ENCODE measurements around the gene AANAT. TPM values are rescaled to one million over a fixed set of nuclear protein-coding genes. Genes with fewer than 3 reads are reported as not detected.
"Not testable (repeated sequence)": the region's sequence is repeated elsewhere in the genome, so short reads cannot be mapped to it uniquely, and the experiment has no call there.

Gene AANAT
- total and polyA plus RNA-seq, 2 donors (not counting 3 experiments of a cell fraction or from before 2014, with no cell fraction given), result not detected

DNA sequence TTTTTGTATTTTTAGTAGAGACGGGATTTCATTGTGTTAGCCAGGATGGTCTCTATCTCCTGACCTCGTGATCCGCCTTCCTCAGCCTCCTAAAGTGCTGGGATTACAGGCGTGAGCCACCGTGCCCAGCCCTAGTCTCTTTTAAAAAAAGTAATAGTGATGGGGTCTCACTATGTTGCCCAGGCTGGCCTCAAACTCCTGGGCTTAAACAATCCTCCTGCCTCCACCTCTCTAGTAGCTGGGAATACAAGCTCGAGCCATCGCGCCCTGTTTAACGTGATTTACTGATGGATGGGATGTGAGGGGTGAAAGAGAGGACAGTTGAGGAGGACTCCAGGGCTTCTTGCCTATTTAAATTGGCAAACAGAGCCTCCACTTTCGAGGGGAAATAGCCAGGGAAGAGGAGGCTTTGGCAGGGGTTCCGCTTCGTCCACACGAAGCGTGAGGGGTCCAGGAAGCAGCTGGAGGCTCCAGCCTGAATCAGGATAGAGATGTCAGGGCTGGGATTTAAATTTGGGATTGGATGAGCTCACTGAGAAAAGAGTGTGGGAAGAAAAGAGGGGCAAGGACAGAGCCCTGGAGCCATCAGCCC lies 41.2 kb downstream of the AANAT start:
- H3K9ac ChIP-seq (replicated peaks; ENCODE audit: extremely low read depth, insufficient read depth, low read length); H3K4me3 ChIP-seq (replicated peaks in 1 of 3; ENCODE audit: insufficient read depth in 1 of 3, low read depth in 1 of 3, low read length in 3 of 3); FAIRE-seq; H3K27ac ChIP-seq (ENCODE audit: insufficient read depth, low read depth, low read length); H3K36me3 ChIP-seq (ENCODE audit: control insufficient read depth in 2 of 2, extremely low read depth in 1 of 2, insufficient read depth in 2 of 2, low read length in 2 of 2); H2AFZ ChIP-seq (ENCODE audit: low read depth, low read length); DNase-seq (ENCODE audit: low read depth, low spot score); BruUV-seq (replicated peaks); H3K9me1 ChIP-seq (replicated peaks; ENCODE audit: control insufficient read depth, extremely low read depth, insufficient read depth, low read length); H3K79me2 ChIP-seq (ENCODE audit: control insufficient read depth, insufficient read depth, low read length); POLR2A ChIA-PET; H3K4me2 ChIP-seq (ENCODE audit: insufficient read depth, low read length); dilution Hi-C loops (cut with MboI; ENCODE audit: extremely low pct_ligation_motif_present, low sequenced_read_pairs); H3K4me1 ChIP-seq (ENCODE audit: control insufficient read depth, extremely low read depth, insufficient read depth, low read length); H3K9me3 ChIP-seq (replicated peaks; ENCODE audit: control insufficient read depth, insufficient read depth, low read length); H3K27me3 ChIP-seq (ENCODE audit: control insufficient read depth in 2 of 2, insufficient read depth in 2 of 2, low read length in 2 of 2); H4K20me1 ChIP-seq (replicated peaks; ENCODE audit: control insufficient read depth, extremely low read depth, insufficient read depth, low read length): not testable (repeated sequence)
- intact Hi-C loops (cut with micrococcal nuclease), result loop anchor here (10.0 kb wide), 1 partner anchor 194 kb away; no protein-coding TSS in a partner anchor
- CTCF ChIA-PET, result interaction anchor here (0.8 to 7.2 kb wide), 13 partner anchors 10 to 143 kb away, joined by 3 to 110 read pairs (median 5); partner anchors contain the start of gene AANAT

DNA sequence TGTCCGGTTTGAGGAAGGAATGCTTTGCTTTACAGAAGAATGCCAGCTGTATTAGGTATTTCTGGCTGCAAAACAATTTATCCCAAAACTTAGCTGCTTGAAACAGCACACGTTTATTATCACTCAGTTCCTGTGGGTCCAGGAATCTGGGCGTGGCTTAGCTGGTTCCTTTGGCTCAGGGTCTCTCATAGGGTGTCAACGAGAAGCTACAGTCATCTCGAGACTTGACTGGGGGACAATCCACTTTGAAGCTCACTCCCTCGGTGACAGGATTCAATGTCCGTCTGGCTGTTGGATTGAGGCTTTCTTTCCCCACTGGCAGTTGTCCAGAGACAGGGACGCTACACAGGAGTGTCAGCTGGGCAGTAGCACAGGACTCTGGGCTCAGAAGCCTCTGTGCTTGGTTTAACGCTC lies 43.4 kb downstream of the AANAT start:
- Histone ChIP-seq H3K79me2 (ENCODE audit: control insufficient read depth, insufficient read depth, low read length) (no peaks in the 10 kb centered on the region), H3K27me3 (ENCODE audit: control insufficient read depth in 2 of 2, insufficient read depth in 2 of 2, low read length in 2 of 2) (peaks cover 0 to 4% of the 10 kb centered on the region in 2 experiments), H3K36me3 (ENCODE audit: control insufficient read depth in 2 of 2, extremely low read depth in 1 of 2, insufficient read depth in 2 of 2, low read length in 2 of 2) (no peaks in the 10 kb centered on the region), H3K4me3 (replicated peaks in 1 of 3; ENCODE audit: insufficient read depth in 1 of 3, low read depth in 1 of 3, low read length in 3 of 3) (no peak overlapping the region), H4K20me1 (replicated peaks; ENCODE audit: control insufficient read depth, extremely low read depth, insufficient read depth, low read length) (no peaks in the 10 kb centered on the region), H3K9me1 (replicated peaks; ENCODE audit: control insufficient read depth, extremely low read depth, insufficient read depth, low read length) (no peaks in the 10 kb centered on the region), H3K9me3 (replicated peaks; ENCODE audit: control insufficient read depth, insufficient read depth, low read length) (no peaks in the 10 kb centered on the region), H3K27ac (ENCODE audit: insufficient read depth, low read depth, low read length) (no peak overlapping the region), H3K4me2 (ENCODE audit: insufficient read depth, low read length) (no peak overlapping the region), H3K9ac (replicated peaks; ENCODE audit: extremely low read depth, insufficient read depth, low read length) (no peak overlapping the region), H2AFZ (ENCODE audit: low read depth, low read length) (no peak overlapping the region), H3K4me1 (ENCODE audit: control insufficient read depth, extremely low read depth, insufficient read depth, low read length) (no peaks in the 10 kb centered on the region)
- FAIRE-seq (no peak), DNase-seq (ENCODE audit: low read depth, low spot score) (no peak)
- dilution Hi-C loops (cut with MboI; ENCODE audit: extremely low pct_ligation_motif_present, low sequenced_read_pairs), result no loop called here
- CTCF ChIA-PET, result interaction anchor here (0.8 to 1.8 kb wide), 8 partner anchors 10 to 171 kb away, joined by 3 to 8 read pairs (median 4); partner anchors contain the start of gene AANAT
- POLR2A ChIA-PET, result no interaction called here
- no TSS peak for BruUV-seq (replicated peaks)
- intact Hi-C loops (cut with micrococcal nuclease), result no loop called here
- TF ChIP-seq, protein P1, sequence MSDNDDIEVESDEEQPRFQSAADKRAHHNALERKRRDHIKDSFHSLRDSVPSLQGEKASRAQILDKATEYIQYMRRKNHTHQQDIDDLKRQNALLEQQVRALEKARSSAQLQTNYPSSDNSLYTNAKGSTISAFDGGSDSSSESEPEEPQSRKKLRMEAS (IDR thresholded peaks at IDR 0.05; ENCODE audit: insufficient read depth, insufficient read length), result no peak
- no peak for TF ChIP-seq GATA2 (IDR thresholded peaks at IDR 0.05; ENCODE audit: insufficient read depth, insufficient read length, low read depth, low read length)
- no peak for TF ChIP-seq MYC (IDR thresholded peaks at IDR 0.05; ENCODE audit: low read depth, low read length)
- no peak for TF ChIP-seq POLR2A (IDR thresholded peaks at IDR 0.05; ENCODE audit: low read depth, low read length)
- no peak for TF ChIP-seq FOS (IDR thresholded peaks at IDR 0.05; ENCODE audit: borderline replicate concordance, insufficient read depth, low read length)
- TF ChIP-seq JUN (IDR thresholded peaks at IDR 0.05; ENCODE audit: borderline replicate concordance, insufficient read depth, insufficient read length, low read depth), result no peak
- TF ChIP-seq, protein P2, sequence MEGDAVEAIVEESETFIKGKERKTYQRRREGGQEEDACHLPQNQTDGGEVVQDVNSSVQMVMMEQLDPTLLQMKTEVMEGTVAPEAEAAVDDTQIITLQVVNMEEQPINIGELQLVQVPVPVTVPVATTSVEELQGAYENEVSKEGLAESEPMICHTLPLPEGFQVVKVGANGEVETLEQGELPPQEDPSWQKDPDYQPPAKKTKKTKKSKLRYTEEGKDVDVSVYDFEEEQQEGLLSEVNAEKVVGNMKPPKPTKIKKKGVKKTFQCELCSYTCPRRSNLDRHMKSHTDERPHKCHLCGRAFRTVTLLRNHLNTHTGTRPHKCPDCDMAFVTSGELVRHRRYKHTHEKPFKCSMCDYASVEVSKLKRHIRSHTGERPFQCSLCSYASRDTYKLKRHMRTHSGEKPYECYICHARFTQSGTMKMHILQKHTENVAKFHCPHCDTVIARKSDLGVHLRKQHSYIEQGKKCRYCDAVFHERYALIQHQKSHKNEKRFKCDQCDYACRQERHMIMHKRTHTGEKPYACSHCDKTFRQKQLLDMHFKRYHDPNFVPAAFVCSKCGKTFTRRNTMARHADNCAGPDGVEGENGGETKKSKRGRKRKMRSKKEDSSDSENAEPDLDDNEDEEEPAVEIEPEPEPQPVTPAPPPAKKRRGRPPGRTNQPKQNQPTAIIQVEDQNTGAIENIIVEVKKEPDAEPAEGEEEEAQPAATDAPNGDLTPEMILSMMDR (IDR thresholded peaks at IDR 0.05; ENCODE audit: extremely low read depth in 1 of 2, insufficient read depth in 1 of 2, low read depth in 1 of 2, low read length in 2 of 2), result no peak
- TF ChIP-seq EZH2 (IDR thresholded peaks at IDR 0.05; ENCODE audit: borderline replicate concordance, low read depth, low read length, severe bottlenecking), result no peak
- no peak for TF ChIP-seq POLR2AphosphoS5 (IDR thresholded peaks at IDR 0.05; ENCODE audit: insufficient read depth, low read depth, low read length)

Measured in endothelial cell of umbilical vein (primary cell).